Measurements from ENCODE around the gene CLASP1.
A peak's percentile ranks its signal among the peaks of the same experiment; 100 is the strongest.
"Not testable (repeated sequence)": the region's sequence is repeated elsewhere in the genome, so short reads cannot be mapped to it uniquely, and the experiment has no call there.

The CLASP1 gene

GRCh38 chr2:121659933-121660332 lies 10.7 kb upstream of the CLASP1 start:
- DNase-seq: no peak

DNA sequence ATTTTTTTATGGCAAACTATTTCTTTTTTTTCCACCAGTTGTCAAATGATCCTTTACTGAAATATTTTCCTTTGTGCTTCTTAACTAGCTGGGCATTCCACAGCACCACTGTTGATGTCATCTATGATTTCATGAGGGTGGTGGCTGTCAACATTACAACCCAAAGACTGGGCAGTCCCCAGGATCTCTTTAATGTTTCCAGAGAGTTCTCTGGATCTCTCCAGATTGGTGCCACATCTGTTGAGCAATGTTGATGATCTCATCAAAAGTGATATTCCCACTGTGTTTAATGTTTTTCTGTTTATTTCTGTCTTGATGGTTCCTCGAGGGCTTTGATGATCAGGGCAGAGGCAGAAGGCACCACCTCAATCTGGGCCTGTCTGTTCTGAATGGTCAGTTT lies 9.1 kb upstream of the CLASP1 start:
- not testable (repeated sequence) for DNase-seq

DNA sequence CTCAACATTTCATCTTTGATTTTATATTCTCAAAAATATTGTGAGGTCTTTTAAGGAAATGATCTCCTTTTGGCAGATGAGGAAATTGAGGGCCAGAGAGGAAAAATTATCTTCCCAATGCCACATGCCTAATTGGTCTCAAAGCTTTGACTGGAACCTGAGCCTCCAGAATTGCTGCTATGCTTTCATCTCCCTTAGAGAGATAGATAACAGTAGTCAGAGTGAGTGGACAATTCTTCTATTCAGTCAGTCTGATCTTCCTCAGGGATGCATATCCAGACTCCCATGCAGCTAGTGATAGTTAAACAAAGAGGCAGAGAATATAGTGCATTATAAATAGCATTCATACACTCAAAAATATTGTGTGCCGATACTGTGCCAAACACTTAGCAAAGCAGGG lies 3.8 kb upstream of the CLASP1 start:
- DNase-seq: no peak

DNA sequence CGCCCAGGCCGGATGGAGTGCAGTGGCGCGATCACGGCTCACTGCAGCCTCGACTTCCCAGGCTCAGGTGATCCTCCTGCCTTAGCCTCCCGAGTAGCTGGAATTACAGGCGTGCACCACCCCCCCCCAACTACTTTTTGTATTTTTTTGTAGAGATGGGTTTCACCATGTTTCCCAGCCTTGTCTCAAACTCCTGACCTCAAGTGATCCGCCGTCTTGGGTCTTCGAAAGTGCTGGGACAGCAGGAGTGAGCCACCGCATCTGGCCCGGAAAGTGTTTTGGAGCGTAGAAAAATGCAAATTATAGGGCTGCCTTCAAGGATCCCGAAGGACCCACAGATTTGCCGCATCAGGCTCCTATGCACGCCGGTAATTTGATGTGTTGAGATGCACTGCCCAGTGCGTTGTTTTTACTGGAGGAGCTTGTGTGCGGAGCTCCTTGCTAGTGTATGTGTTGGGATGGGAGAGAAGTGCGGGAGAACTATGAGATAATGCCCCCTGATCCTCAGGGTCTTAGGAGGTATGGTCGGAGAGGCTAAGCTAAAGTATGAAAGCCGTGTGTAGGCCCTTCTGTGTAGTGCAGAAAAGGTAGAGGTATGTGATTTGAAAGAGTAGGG lies 1.2 kb upstream of the CLASP1 start:
- DNase-seq: no peak

DNA sequence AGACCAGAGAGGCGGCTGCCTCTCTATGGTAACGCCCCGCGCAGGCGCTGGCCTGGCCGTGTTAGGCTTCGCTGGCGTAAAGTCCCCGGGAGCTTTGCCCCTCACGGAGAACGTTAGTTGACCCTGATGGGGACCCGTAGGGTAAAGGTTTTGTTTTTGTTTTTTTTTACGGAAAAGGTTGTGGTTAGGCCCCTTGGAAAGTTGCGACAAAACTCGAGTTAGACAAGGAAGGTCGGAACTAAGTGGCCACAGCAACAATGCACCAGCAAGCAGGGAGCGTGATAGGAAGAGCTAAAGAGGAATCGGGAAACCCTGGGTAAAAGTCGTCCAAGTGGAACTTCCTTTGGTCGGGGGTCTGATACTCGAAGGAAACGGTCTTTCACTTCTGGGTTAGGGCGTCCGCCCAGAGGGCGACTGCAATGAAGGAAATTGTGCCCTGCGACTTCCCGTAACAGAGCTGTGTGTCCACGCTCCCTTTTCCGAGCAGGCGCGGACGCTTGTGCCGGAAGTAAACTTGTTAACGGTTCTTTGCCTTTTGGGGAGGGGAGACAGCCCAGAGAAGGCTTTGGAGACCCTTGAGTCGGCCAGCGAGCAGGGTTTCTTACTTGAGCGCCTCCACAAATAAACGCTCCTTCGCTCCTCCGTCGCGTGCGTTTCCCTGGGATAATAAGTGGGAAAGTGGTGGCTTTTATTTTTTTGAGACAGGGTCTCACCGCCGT lies 493 bp upstream of the CLASP1 start:
- DNase-seq: peak; percentile 97

GRCh38 chr2:121648206-121649148 lies 785 bp downstream of the CLASP1 start:
- DNase-seq: peak; percentile 89

- no peak for DNase-seq
Observed at GRCh38 chr2:121647396-121647795, 1.9 kb downstream of the CLASP1 start.

DNA sequence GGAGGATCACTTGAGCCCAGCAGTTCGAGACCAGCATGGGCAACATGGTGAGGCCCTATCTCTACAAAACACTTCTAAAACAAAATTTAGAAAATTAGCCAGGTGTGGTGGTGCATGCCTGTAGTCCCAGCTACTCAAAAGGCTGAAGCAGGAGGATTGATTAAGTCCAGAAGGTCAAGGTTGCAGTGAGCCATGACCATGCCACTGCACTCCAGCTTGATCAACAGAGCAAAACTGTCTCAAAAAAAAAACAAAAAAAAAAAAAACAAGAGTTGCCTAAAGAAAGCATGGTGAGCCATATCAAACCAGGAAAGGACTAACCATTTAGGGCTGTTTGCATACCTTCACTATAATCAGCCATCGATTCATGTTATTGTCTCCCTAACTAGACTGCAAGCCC lies 4.5 kb downstream of the CLASP1 start:
- no peak for DNase-seq

DNA sequence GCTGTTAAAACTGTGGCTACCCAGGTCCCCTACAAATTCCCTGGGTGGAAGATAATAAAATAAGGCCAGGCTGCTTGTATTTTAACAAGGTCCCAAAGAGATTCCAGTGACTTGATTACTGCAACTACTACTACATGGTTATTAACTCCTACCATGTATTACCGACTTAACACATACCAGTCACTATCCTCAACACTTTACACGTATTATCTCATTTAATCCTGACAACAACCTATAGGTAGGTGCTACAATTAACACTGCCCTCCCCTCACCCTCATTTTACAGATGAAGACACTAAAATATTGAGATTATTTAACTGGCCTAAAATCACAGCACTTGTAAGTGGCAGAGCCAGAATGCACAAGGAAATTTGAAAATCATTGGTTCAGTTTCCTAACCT lies 5.4 kb downstream of the CLASP1 start:
- no peak for DNase-seq

- DNase-seq: no peak
Observed at GRCh38 chr2:121640380-121641316, 8.6 kb downstream of the CLASP1 start.

GRCh38 chr2:121639846-121640245 lies 9.4 kb downstream of the CLASP1 start:
- not testable (repeated sequence) for DNase-seq

- DNase-seq: no peak
Observed at GRCh38 chr2:121638333-121638732, 10.9 kb downstream of the CLASP1 start.

GRCh38 chr2:121635371-121635770 lies 13.9 kb downstream of the CLASP1 start:
- DNase-seq: no peak

DNA sequence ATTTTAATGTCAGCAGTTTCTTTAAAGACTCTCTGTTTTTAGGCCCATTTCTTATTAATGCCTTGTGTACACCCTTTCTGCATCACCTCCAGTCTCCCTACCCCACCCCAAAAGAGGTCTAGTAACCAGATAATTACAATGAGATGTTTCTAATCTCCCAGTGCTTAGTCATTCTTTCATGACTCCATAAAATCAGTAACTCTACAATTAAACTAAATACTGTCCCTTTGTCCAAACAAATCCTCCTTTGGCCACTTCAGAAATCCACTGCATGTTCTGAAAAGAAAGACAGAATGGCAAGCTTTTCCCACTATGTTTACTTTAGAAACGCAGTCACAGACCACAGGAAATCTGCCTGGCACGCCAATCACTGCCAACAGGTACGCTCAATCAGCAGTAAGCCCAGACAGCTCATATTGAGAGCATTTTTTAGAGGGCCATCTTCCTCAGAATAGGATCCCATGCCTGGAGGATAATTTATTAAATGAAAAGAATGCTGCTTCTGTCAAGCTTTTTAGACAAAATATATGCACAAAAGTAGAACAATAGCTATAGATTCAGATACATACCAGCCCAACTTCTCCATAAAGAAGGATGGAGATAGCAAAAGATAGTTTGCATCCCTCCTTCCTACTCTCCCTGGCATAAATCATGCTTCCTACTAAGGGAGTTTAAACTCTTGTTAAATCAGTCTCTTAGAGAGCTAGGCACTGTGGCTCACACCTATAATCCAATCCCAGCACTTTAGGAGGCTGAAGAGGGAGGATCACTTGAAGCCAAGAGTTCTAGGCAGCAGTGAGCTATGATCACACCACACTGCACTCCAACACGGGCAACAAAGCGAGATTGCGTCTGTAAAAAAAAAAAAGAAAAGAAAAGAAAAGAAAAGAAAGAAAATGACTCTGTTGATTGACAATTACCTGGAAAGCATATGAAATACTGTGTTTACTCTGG lies 14.6 kb downstream of the CLASP1 start:
- no peak for DNase-seq

GRCh38 chr2:121633463-121633862 lies 15.8 kb downstream of the CLASP1 start:
- no peak for DNase-seq

DNA sequence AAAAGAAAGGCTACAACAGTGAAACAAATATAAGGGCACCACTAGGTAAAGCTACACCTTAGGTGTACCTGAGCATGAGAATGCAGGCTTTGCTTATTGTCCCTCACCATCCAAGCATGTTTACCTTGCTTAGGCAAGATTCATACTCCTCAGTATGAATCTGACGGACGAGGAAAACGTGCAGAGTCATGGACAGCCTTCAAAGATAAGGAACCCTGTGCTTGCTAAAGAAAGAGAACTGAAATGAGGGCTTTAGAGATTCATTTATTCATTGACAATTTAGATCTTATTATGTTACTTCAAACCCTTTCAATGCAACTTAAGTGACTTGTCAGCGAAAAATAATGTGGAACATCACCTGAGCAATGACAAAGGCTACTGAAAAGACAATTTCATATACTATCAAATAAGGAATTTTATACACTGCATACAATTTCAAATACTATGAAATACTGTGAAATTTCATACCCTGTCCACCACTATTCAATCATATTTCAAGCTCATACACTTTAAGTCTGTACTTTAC lies 21.7 kb downstream of the CLASP1 start:
- DNase-seq: no peak

- no peak for DNase-seq
Observed at GRCh38 chr2:121626777-121627524, 22.3 kb downstream of the CLASP1 start.

GRCh38 chr2:121625953-121626352 lies 23.3 kb downstream of the CLASP1 start:
- no peak for DNase-seq

DNA sequence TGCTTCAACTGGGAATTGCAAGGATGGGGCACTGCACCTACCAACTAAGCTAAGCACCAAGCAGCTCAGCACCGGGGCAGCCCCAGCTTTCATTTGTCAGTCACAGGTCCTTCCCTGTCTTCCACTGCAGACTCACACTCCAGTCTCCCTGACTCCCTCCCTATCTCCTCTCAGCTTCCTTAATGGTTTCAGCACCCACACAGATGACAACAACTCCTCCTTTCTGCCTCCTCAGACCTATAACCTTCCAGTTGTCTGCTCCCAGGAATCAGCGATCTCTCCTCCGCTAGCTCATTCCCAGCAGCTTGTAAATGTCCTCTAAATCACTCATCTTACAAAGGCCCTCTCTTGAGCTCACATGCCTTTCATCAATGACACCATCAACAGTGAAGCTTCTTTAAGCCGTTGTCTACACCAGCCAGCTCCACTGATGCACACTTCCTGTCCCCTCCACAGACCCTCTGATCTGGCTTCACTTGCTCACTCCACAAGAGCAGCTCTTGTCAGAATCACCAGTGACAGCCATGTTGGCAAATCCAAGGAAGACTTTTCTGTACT lies 32.1 kb downstream of the CLASP1 start:
- peak; percentile 15 for DNase-seq

- no peak for DNase-seq
Observed at GRCh38 chr2:121613774-121614173, 35.5 kb downstream of the CLASP1 start.
